Heart right ventricle (tissue), 16 donors: ENCODE measurements around the gene CDH13. TPM values are rescaled to one million over a fixed set of nuclear protein-coding genes. Genes with fewer than 3 reads are reported as not detected.

Source experiments
- ATAC-seq, 8 donors: fragments of 200-7000 bp; cut with Tn5 transposase; one replicate each; pipeline ENCODE4 v1.9.1; 2020; ENCODE audit warnings: mild to moderate bottlenecking in 8 of 8, moderate library complexity in 8 of 8, moderate number of reproducible peaks in 1 of 8
- DNase-seq, 2 donors: peaks; one replicate each; pipeline ENCODE4 v3.0.0-alpha.2; 2020
- H3K27ac ChIP-seq, 10 donors: fragments of 200-600 bp; sonication (generic) in 2 of 10; one replicate each; pipeline versions ENCODE4 v1.5.0 to v1.8.0; 2020 to 2022; ENCODE audit warnings: mild to moderate bottlenecking in 3 of 10
- H3K27me3 ChIP-seq, 7 donors: fragments of 200-600 bp; one replicate each; pipeline ENCODE4 v1.8.0; 2021 to 2022; ENCODE audit warnings: mild to moderate bottlenecking in 2 of 7
- H3K36me3 ChIP-seq, 9 donors: fragments of 200-600 bp; sonication (generic) in 1 of 9; one replicate each; pipeline versions ENCODE4 v1.5.0 to v1.8.0; 2020 to 2022; ENCODE audit warnings: mild to moderate bottlenecking in 2 of 9
- H3K4me1 ChIP-seq, 9 donors: fragments of 200-600 bp; sonication (generic) in 1 of 9; one replicate each; pipeline versions ENCODE4 v1.5.0 to v1.8.0; 2020 to 2022; ENCODE audit warnings: mild to moderate bottlenecking in 4 of 9
- H3K4me3 ChIP-seq, 10 donors: fragments of 200-600 bp; sonication (generic) in 2 of 10; one replicate each; pipeline versions ENCODE4 v1.5.0 to v1.8.0; 2020 to 2022; ENCODE audit warnings: mild to moderate bottlenecking in 7 of 10, moderate library complexity in 2 of 10
- H3K9me3 ChIP-seq, 11 donors: fragments of 200-600 bp in 10 of 11; sonication (generic) in 2 of 11; one replicate each; pipeline versions ENCODE4 v1.5.0 to v1.8.0; 2013 to 2022; ENCODE audit warnings: mild to moderate bottlenecking in 2 of 11, control low read depth in 1 of 11, moderate library complexity in 1 of 11
- CTCF ChIP-seq, 9 donors: fragments of 200-600 bp; sonication (generic) in 2 of 9; IDR thresholded peaks; one replicate each; pipeline versions ENCODE4 v1.5.0 to v1.8.0; 2021 to 2022; ENCODE audit warnings: antibody characterized with exemption in 9 of 9, mild to moderate bottlenecking in 5 of 9, moderate library complexity in 1 of 9
- WGBS, 2 donors: extraction: QIAGEN DNeasy Blood & Tissue Kit; methylation state at CpG; one replicate each; pipeline ENCODE4 v1.1.7; 2013; ENCODE audit warnings: inconsistent platforms in 1 of 2; 5-methylcytosine and 5-hydroxymethylcytosine counted together
- intact Hi-C, 10 donors: fragments of 100-400 bp; cut with DNase I; formaldehyde crosslinking; loops; one replicate each; pipeline versions ENCODE4 v1.11.1 to v1.14.2; 2022
- polyA plus RNA-seq, 2 donors: library from polyadenylated mRNA; stranded (reverse); fragments of 200-250 nt; gene quantifications; one replicate each; pipeline ENCODE4 v1.2.3, GENCODE V29; 2013
- total RNA-seq, 10 donors: library from RNA; stranded (reverse); fragmentation: NEBNext Ultra II Directional in 3 of 10; extraction: Animal tissue kit (Norgen Biotek cat#: 25700) in 3 of 10; gene quantifications; one replicate each; pipeline versions ENCODE4 v1.2.1 to v1.2.4, GENCODE V29; 2021 to 2023
- donor health status: Arrhythmogenic right ventricular cardiomyopathy.
- donor health status: ischemic (EF 13 %, LVEDD 7.1; RV severe dilation, severe dysfunction).
- donor health status: healthy with polysubstance abuse.
- donor health status: DM: no; HTN: yes; CAD: no.
- donor health status: DM: no; HTN: no; CAD: no.
- donor health status: ischemic (EF 25% LVEDD 6.9; RV normal size, moderate dysfunction).
- donor health status: ischemic (EF 25% LVEDD 5.7; RV mildly dilated, moderate dysfunction).
- donor health status: healthy.
- donor health status: DM: yes; HTN: yes; CAD: no.
- donor health status: Ischemic cardiomyopathy.
- donor health status: ischemic (EF 35%, LVEDD 5.7; RV mildly dilated, moderate dysfunction).
- donor health status: nonischemic (EF 11% LVEDD 7.7; RV severe dilation, severe dysfunction).
- donor health status: DM: yes; HTN: yes; CAD: no.
- donor health status: PGD.
- donor health status: ischemic (EF 29% LVEDD 5.4; RV normal size, mild dysfunction).
- donor health status: nonischemic (EF 23%, LVEDD 6.1; RV moderate dilation, normal function).

The CDH13 gene
- total and polyA plus RNA-seq, 12 donors = 15.5 to 221 (median 168) TPM

DNA sequence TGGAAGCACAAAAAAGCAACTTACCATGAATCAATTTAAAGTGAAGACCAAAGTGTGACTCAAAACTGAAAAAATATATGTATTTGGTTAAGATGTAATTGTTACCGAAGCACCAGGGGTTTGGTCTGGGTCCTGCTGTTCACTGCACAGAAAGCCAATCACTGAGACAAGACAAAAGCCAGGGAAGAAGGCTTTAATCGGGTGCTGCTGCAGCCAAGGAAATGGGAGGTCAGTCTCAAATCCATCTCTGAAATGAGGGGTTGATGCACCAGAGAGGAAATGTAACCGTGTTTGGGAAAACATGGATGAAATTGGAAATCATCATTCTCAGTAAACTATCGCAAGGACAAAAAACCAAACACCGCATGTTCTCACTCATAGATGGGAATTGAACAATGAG is 1107.4 kb downstream of the CDH13 start:
- no peaks in the 10 kb centered on the region for H3K4me1 ChIP-seq
- H3K27ac ChIP-seq = no peak overlapping the region
- no peaks in the 10 kb centered on the region for H3K27me3 ChIP-seq
- H3K36me3 ChIP-seq = no peaks in the 10 kb centered on the region
- no peak for TF ChIP-seq CTCF (IDR thresholded peaks at IDR 0.05)
- H3K9me3 ChIP-seq = peaks cover 0 to 23% (median 0%) of the 10 kb centered on the region in 11 donors
- H3K4me3 ChIP-seq = no peak overlapping the region
- ATAC-seq = no peak
- intact Hi-C loops = no loop called here
- WGBS, 2 donors = 76% methylated on average over 5 of the region's 5 CpGs
- no peak for DNase-seq

DNA sequence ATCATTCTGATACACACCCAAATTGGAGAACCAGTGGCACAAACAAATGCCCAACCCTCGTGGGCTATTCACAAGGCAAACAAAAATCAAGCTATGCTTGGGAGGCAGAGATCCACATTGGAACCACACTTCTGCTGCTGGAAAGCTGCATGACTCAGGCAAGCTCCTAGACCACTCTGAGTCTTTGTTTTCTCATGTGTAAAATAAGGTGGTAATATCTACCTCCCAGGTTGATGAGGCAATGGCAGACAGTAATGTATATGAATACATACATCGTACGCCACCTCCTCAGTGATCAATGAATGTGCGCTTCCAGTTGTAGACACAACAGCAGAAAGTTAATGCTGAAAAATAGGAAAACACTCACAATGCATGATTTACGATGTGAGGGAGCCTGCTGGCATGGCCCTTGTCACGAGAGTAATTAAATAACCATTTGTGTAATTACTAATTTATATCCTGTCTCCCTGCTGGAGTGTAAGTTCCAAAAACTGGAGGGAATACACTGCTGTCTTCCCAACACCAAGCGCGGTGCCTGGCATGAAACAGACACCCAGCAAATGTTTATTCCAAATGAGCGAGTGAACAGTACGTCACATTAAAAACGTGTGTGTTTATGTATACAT is 1111.1 kb downstream of the CDH13 start:
- no peak overlapping the region for H3K4me3 ChIP-seq
- H3K27ac ChIP-seq = no peak overlapping the region
- 86 to 95% methylated on average over 11 of the region's 11 CpGs for WGBS, 2 donors
- ATAC-seq (no peak), DNase-seq (no peak)
- intact Hi-C loops = no loop called here
- no peaks in the 10 kb centered on the region for H3K4me1 ChIP-seq
- H3K36me3 ChIP-seq = no peaks in the 10 kb centered on the region
- no peak for TF ChIP-seq CTCF (IDR thresholded peaks at IDR 0.05)
- no peaks in the 10 kb centered on the region for H3K27me3 ChIP-seq
- peaks cover 0 to 23% (median 0%) of the 10 kb centered on the region in 11 donors for H3K9me3 ChIP-seq

- H3K9me3 ChIP-seq = peaks cover 0 to 14% (median 0%) of the 10 kb centered on the region in 11 donors
- intact Hi-C loops = no loop called here
- DNase-seq (no peak), ATAC-seq (no peak)
- no peaks in the 10 kb centered on the region for H3K36me3 ChIP-seq
- no peak overlapping the region for H3K27ac ChIP-seq
- H3K4me1 ChIP-seq = peaks cover 0 to 3% (median 0%) of the 10 kb centered on the region in 9 donors
- H3K27me3 ChIP-seq = no peaks in the 10 kb centered on the region
- WGBS, 2 donors = 86% methylated on average over 7 of the region's 7 CpGs
- TF ChIP-seq CTCF (IDR thresholded peaks at IDR 0.05) = no peak
- H3K4me3 ChIP-seq = no peak overlapping the region
Measured at GRCh38 chr16:83738923-83739503, 1112.2 kb downstream of the CDH13 start.

GRCh38 chr16:83742124-83742899 is 1115.5 kb downstream of the CDH13 start:
- Histone ChIP-seq H3K4me3 (no peak overlapping the region), H3K4me1 (peaks cover 0 to 9% (median 0%) of the 10 kb centered on the region in 9 donors), H3K27me3 (no peaks in the 10 kb centered on the region), H3K9me3 (no peaks in the 10 kb centered on the region), H3K27ac (no peak overlapping the region), H3K36me3 (no peaks in the 10 kb centered on the region)
- no peak for DNase-seq
- no peak for ATAC-seq
- TF ChIP-seq CTCF (IDR thresholded peaks at IDR 0.05) = no peak
- intact Hi-C loops = no loop called here
- WGBS, 2 donors = 81 to 85% methylated on average over 22 of the region's 22 CpGs
